Raji (cell line): ENCODE data around the gene LGALS9.

Source experiments
- POLR2A ChIP-seq: IDR thresholded peaks from 2 replicates; pipeline ENCODE4 v1.6.1; 2011; ENCODE audit warnings: low read depth, low read length, control low read depth; ENCODE audit not compliant: insufficient read depth

Gene LGALS9

GRCh38 chr17:27664606-27664965, 33.6 kb downstream of the LGALS9 start:
- TF ChIP-seq POLR2A = no peak

GRCh38 chr17:27665549-27665948, 34.6 kb downstream of the LGALS9 start:
- no peak for TF ChIP-seq POLR2A

GRCh38 chr17:27666831-27667560, 36.0 kb downstream of the LGALS9 start:
- no peak for TF ChIP-seq POLR2A

- TF ChIP-seq POLR2A = no peak
Observed at GRCh38 chr17:27667656-27668487, 36.9 kb downstream of the LGALS9 start.

GRCh38 chr17:27668488-27668823, 37.5 kb downstream of the LGALS9 start:
- no peak for TF ChIP-seq POLR2A

- no peak for TF ChIP-seq POLR2A
Observed at GRCh38 chr17:27669136-27669535, 38.1 kb downstream of the LGALS9 start.

GRCh38 chr17:27669850-27670249, 38.9 kb downstream of the LGALS9 start:
- no peak for TF ChIP-seq POLR2A

GRCh38 chr17:27670791-27671590, 40.0 kb downstream of the LGALS9 start:
- TF ChIP-seq POLR2A = no peak

GRCh38 chr17:27671591-27671910, 40.6 kb downstream of the LGALS9 start:
- TF ChIP-seq POLR2A = no peak

- TF ChIP-seq POLR2A = no peak
Observed at GRCh38 chr17:27674335-27674734, 43.3 kb downstream of the LGALS9 start.

- TF ChIP-seq POLR2A = no peak
Observed at GRCh38 chr17:27677191-27677590, 46.2 kb downstream of the LGALS9 start.

- TF ChIP-seq POLR2A = no peak
Observed at GRCh38 chr17:27690882-27691281, 59.9 kb downstream of the LGALS9 start.
